Activated naive CD8-positive, alpha-beta T cell treated with anti-CD3 and anti-CD28 coated beads for 36 hours (primary cell): ENCODE results near the gene NIPA2. TPM values are rescaled to one million over a fixed set of nuclear protein-coding genes. Genes with fewer than 3 reads are reported as not detected.
A peak's percentile ranks its signal among the peaks of the same experiment; 100 is the strongest.

Experiments
- DNase-seq: peaks from one replicate; pipeline ENCODE4 v3.0.0; 2021
- H3K27ac Mint-ChIP-seq: one replicate; pipeline ENCODE4 v1.8.0; 2022; ENCODE audit warnings: mild to moderate bottlenecking, moderate library complexity, mixed read lengths
- H3K27me3 Mint-ChIP-seq: one replicate; pipeline ENCODE4 v1.8.0; 2022; ENCODE audit warnings: mild to moderate bottlenecking, mixed read lengths
- H3K36me3 Mint-ChIP-seq: one replicate; pipeline ENCODE4 v1.8.0; 2021; ENCODE audit warnings: mild to moderate bottlenecking, mixed read lengths
- H3K4me1 Mint-ChIP-seq: one replicate; pipeline ENCODE4 v1.8.0; 2021; ENCODE audit warnings: mixed read lengths
- H3K4me3 Mint-ChIP-seq: one replicate; pipeline ENCODE4 v1.8.0; 2022; ENCODE audit warnings: mild to moderate bottlenecking, moderate library complexity, mixed read lengths
- H3K9me3 Mint-ChIP-seq: one replicate; pipeline ENCODE4 v1.8.0; 2022; ENCODE audit warnings: mixed read lengths
- total RNA-seq, 2 experiments: library from RNA; stranded (reverse); gene quantifications; one replicate each; pipeline ENCODE4 v1.2.3, GENCODE V29; 2021

NIPA2 gene
- total RNA-seq, 2 experiments from 2014 or later: 96.7 to 97.8 TPM

DNA sequence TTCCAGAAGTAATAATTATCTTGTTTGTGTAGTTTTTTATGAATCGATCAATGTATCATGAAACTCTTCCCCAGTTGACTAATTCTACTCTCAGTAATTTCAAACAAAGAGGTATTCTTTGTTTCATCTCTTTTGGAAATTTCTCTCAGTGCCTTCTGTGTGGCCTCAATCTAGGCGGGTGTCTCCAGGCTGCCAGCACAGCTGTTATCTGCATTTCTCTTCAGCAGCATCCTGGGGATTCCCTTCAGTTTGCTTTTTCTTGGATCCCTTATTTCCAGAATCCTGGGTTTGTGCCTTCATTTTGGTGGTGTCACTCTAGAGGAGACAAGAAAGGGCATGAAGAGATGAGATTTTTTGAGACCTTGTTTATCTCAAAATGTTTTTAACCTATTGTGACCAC is 22.7 kb downstream of the NIPA2 start:
- Mint-ChIP-seq H3K4me1 (peaks cover 4% of the 10 kb centered on the region), H3K27me3 (no peaks in the 10 kb centered on the region), H3K4me3 (no peak overlapping the region), H3K27ac (no peak overlapping the region), H3K9me3 (no peaks in the 10 kb centered on the region), H3K36me3 (peaks cover 54% of the 10 kb centered on the region)
- DNase-seq: no peak

GRCh38 chr15:22863356-22863755 is 24.9 kb downstream of the NIPA2 start:
- H3K4me1 Mint-ChIP-seq: peaks cover 4% of the 10 kb centered on the region
- H3K4me3 Mint-ChIP-seq: no peak overlapping the region
- H3K36me3 Mint-ChIP-seq: peaks cover 50% of the 10 kb centered on the region
- no peak for DNase-seq
- H3K9me3 Mint-ChIP-seq: no peaks in the 10 kb centered on the region
- H3K27ac Mint-ChIP-seq: no peak overlapping the region
- H3K27me3 Mint-ChIP-seq: no peaks in the 10 kb centered on the region

GRCh38 chr15:22866079-22866478 is 27.6 kb downstream of the NIPA2 start:
- DNase-seq: no peak
- no peak overlapping the region for H3K4me3 Mint-ChIP-seq
- peaks cover 47% of the 10 kb centered on the region for H3K36me3 Mint-ChIP-seq
- peaks cover 2% of the 10 kb centered on the region for H3K4me1 Mint-ChIP-seq
- H3K9me3 Mint-ChIP-seq: no peaks in the 10 kb centered on the region
- no peaks in the 10 kb centered on the region for H3K27me3 Mint-ChIP-seq
- no peak overlapping the region for H3K27ac Mint-ChIP-seq

DNA sequence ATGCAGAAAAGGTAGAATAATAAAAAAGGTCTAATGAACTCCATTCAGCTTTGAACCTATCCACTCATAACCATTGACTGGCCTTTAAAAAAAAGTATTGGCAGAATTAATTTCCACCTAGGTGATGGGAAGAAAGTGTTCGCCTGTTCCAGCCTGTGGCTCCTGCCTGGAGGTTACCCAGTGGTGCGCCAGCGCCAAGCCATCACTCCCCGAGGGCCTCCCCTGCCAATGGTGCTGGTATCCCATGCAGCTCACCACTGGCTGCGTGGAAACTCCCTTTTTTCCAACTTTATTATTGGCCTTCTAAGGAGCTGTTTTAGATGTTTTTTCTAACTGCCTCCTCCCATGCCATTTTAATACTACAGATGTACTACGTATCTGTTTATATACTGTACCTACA is 29.4 kb downstream of the NIPA2 start:
- no peak overlapping the region for H3K4me3 Mint-ChIP-seq
- peak overlapping the region; percentile 12 for H3K27ac Mint-ChIP-seq
- H3K27me3 Mint-ChIP-seq: no peaks in the 10 kb centered on the region
- no peaks in the 10 kb centered on the region for H3K4me1 Mint-ChIP-seq
- peaks cover 41% of the 10 kb centered on the region for H3K36me3 Mint-ChIP-seq
- H3K9me3 Mint-ChIP-seq: no peaks in the 10 kb centered on the region
- DNase-seq: no peak

DNA sequence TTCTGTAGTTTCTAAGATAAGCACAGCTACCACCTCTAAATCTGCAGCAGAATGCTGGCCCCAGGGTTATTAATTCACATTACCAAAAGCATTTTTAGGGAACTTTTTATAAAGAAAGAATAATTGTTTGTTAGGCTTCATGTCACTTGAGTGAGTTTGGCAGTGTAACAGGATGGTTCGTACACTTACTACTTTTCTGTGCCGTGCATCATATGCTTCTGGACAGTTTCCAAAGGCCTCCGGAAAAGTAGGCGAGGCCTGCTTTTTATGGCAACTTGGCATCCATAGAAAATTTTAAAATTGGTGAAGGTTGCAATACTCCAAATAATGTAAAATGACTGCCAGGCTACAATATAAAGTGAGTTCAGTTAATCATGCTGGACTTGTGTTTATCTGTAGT is 30.0 kb downstream of the NIPA2 start:
- Mint-ChIP-seq H3K27ac (no peak overlapping the region), H3K4me3 (no peak overlapping the region), H3K36me3 (peaks cover 40% of the 10 kb centered on the region), H3K9me3 (no peaks in the 10 kb centered on the region), H3K27me3 (no peaks in the 10 kb centered on the region), H3K4me1 (no peaks in the 10 kb centered on the region)
- DNase-seq: no peak

DNA sequence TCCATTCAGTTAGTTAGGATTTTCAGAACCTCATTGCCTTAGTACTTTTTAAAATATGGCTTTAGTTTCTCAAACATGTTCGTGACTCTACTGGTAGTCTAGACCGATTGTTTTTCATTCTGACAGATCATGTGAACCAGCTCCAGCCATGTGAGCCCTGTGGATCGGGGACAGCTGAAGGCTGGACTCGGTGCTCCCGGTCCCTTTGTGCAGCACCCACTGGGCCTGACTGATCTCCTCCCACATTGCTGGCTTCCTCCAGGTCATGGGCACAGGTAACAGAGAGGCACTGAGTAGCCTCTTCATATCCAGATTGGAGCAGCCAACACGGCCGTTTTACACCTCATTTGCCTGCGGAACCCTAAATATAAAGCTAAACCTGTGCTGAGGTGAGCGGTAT is 30.5 kb downstream of the NIPA2 start:
- Mint-ChIP-seq H3K4me1 (no peaks in the 10 kb centered on the region), H3K36me3 (peaks cover 35% of the 10 kb centered on the region), H3K27me3 (no peaks in the 10 kb centered on the region), H3K4me3 (no peak overlapping the region), H3K9me3 (no peaks in the 10 kb centered on the region), H3K27ac (no peak overlapping the region)
- no peak for DNase-seq

DNA sequence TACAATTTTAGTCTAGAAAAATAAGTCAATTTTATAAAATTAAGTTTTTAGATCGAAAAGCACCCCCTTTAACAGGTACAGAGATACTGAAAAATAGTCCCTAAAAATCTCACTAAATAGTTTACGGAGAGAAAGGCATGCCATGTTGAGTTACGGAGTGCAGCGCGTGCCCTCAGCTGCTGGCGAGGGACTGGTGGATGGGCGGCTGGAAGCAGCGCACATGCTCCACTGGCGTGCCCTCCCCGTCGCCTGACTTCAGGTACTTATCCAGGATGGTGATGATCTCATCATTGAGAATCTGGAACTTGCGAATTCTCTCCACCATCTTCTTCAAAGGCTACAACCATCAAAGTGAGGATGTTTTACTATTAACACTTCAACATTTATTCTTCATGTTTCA is 31.4 kb downstream of the NIPA2 start:
- Mint-ChIP-seq H3K27me3 (no peaks in the 10 kb centered on the region), H3K27ac (no peak overlapping the region), H3K4me1 (no peaks in the 10 kb centered on the region), H3K9me3 (no peaks in the 10 kb centered on the region), H3K36me3 (peaks cover 30% of the 10 kb centered on the region), H3K4me3 (no peak overlapping the region)
- no peak for DNase-seq

DNA sequence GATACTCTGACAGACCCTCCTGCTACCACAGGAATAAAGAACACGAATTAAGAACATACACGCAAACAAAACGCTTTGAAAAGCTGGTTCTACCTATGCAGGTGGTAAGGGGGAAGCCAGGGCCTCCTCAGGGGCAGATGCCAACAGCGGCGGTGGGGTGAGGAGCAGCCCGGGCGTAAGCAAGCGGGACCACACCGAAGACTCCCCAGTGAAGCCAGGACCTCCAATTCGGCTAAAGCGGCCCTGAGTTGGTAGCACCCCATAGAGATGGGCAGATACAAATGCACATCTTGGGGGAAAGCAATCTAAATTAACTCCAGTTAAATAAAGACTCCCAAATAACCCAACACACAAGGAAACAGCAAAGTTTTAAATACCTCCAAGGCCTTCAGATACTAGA is 32.4 kb downstream of the NIPA2 start:
- Mint-ChIP-seq H3K36me3 (peaks cover 25% of the 10 kb centered on the region), H3K27me3 (no peaks in the 10 kb centered on the region), H3K4me1 (no peaks in the 10 kb centered on the region), H3K4me3 (no peak overlapping the region), H3K27ac (no peak overlapping the region), H3K9me3 (no peaks in the 10 kb centered on the region)
- DNase-seq: no peak

- H3K27ac Mint-ChIP-seq: no peak overlapping the region
- H3K36me3 Mint-ChIP-seq: peaks cover 21% of the 10 kb centered on the region
- no peaks in the 10 kb centered on the region for H3K27me3 Mint-ChIP-seq
- DNase-seq: no peak
- no peak overlapping the region for H3K4me3 Mint-ChIP-seq
- H3K9me3 Mint-ChIP-seq: no peaks in the 10 kb centered on the region
- no peaks in the 10 kb centered on the region for H3K4me1 Mint-ChIP-seq
These were observed 33.1 kb downstream of the NIPA2 start for GRCh38 chr15:22871481-22872086.

DNA sequence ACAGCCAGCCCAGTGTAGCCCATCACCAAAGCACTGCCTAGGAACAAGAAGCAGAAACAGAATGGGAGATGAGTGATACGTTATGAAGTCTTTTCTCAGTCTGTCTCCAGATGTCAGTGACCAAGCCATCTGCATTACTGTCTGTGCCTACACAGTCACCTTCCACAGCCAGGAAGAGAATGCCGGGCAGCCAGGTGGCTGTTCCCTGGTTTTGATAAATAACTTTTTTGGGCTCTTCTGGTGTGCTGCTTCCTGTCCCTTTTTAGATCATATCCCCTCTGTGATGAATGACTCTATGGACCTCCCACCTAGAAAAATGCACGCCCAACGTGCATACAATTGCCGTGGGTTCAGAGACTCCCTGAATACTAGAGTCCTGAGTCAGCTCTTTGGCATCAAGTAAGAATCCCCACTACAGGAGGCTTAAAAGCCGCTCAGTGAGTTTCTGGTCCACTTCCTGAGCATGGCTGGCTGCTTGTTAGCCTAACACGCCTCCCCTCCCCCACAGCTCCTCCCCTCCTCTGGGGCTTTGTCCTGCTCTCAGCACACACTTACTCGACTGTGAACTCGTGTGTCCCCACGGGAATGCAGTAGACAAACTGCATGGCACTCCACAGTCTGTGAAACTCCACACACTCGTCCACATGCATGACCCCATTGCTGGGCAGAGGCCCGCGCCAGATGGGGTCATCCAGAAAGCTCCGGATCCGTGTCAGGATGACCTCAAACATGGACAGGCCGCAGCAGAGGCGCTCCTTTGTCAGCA is 34.7 kb downstream of the NIPA2 start:
- Mint-ChIP-seq H3K9me3 (no peaks in the 10 kb centered on the region), H3K36me3 (peaks cover 21% of the 10 kb centered on the region), H3K27me3 (no peaks in the 10 kb centered on the region), H3K4me1 (no peaks in the 10 kb centered on the region), H3K4me3 (no peak overlapping the region), H3K27ac (no peak overlapping the region)
- no peak for DNase-seq

- peaks cover 21% of the 10 kb centered on the region for H3K36me3 Mint-ChIP-seq
These were observed 35.4 kb downstream of the NIPA2 start for GRCh38 chr15:22873841-22874240.

DNA sequence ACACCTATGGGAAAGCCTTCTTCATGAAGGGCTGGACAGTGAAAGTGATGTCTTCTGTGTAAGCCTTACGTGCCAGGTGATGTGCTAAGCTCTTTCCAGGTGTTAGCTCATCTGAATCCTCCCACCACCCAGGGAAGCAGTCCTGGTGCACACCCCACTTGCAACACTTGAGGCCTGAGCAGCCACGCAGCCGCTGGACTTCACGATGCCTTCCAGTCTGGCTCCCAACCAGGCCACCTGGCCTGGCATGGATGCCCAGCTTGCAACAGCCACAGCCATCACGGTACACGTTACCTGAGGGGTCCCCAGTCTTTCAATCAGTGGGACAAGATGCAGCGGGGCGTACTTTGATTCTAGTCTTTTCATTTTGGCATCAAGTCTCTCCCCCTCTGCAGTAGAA is 35.8 kb downstream of the NIPA2 start:
- no peaks in the 10 kb centered on the region for H3K4me1 Mint-ChIP-seq
- no peaks in the 10 kb centered on the region for H3K27me3 Mint-ChIP-seq
- no peak for DNase-seq
- H3K27ac Mint-ChIP-seq: no peak overlapping the region
- peaks cover 16% of the 10 kb centered on the region for H3K36me3 Mint-ChIP-seq
- no peak overlapping the region for H3K4me3 Mint-ChIP-seq
- H3K9me3 Mint-ChIP-seq: no peaks in the 10 kb centered on the region

More at GRCh38 chr15:22873841-22874240, 35.4 kb downstream of the NIPA2 start:
- no peak for DNase-seq
- Mint-ChIP-seq H3K4me1 (no peaks in the 10 kb centered on the region), H3K27ac (no peak overlapping the region), H3K9me3 (no peaks in the 10 kb centered on the region), H3K4me3 (no peak overlapping the region), H3K27me3 (no peaks in the 10 kb centered on the region)

- no peaks in the 10 kb centered on the region for H3K9me3 Mint-ChIP-seq
- no peaks in the 10 kb centered on the region for H3K27me3 Mint-ChIP-seq
- H3K4me1 Mint-ChIP-seq: no peaks in the 10 kb centered on the region
- no peak overlapping the region for H3K27ac Mint-ChIP-seq
- H3K4me3 Mint-ChIP-seq: no peak overlapping the region
- DNase-seq: no peak
- peaks cover 15% of the 10 kb centered on the region for H3K36me3 Mint-ChIP-seq
These were observed 36.5 kb downstream of the NIPA2 start for GRCh38 chr15:22874966-22875365.

DNA sequence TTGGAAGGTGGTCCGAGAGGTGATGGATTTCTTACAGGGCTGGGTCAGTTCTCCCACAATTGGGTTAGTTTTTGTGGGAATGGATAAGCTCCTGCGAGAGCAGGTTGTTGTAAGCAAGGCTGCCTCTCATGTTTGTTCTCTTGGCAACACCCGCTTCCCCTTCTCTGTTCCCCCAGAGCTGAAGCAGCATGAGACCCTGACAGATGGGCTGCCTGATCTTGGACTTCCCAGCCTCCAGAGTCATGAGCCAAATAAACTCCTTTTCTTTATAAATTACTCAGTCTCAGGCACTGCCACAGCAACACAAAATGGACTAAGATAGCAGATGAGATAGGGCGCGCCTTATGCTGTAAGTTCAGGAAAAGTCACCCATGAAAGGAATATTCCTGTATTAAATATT is 38.7 kb downstream of the NIPA2 start:
- Mint-ChIP-seq H3K27me3 (no peaks in the 10 kb centered on the region), H3K4me1 (no peaks in the 10 kb centered on the region), H3K36me3 (peaks cover 6% of the 10 kb centered on the region), H3K9me3 (no peaks in the 10 kb centered on the region), H3K27ac (no peak overlapping the region), H3K4me3 (no peak overlapping the region)
- no peak for DNase-seq

DNA sequence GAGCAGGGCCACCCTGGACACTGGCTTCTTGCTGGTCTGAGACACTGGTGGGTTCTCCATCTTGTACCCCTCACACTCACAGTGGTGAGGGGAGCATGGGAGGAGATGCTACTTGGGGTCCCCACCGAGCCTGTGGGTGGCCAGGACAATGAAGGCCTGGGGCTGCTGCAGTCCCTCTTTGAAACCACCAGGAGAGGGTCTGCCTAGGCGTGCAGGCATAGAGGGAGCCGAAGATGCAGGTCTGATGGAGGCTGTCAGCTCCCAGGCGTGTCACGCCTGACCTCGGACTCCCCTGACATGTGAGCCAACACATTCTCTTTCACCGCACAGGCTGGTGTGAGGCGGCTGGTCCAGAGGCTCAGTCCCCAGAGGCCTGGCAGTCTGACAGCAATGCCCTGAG is 39.1 kb downstream of the NIPA2 start:
- no peak overlapping the region for H3K4me3 Mint-ChIP-seq
- peaks cover 6% of the 10 kb centered on the region for H3K36me3 Mint-ChIP-seq
- H3K4me1 Mint-ChIP-seq: no peaks in the 10 kb centered on the region

DNA sequence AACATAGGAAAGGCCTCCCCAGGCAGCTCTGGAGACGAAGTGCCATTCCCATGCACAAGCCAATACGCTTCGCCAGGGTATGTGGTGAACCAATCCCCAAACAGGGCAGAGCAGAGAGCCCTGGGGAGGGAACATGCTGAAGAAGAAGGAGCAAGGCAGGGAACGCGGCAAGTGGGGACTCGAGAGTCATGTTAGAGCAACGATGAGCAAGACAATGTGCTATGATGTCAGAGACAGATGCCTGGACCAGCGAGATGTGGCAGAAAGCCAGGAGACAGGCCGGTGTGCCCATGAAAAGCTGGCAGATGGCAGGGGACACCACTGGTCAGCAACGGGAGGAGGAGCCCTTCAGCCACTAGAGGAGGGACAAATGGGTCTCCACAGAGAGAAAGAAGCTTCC is 39.6 kb downstream of the NIPA2 start:
- DNase-seq: no peak
- H3K9me3 Mint-ChIP-seq: no peaks in the 10 kb centered on the region
- no peak overlapping the region for H3K4me3 Mint-ChIP-seq
- H3K27me3 Mint-ChIP-seq: no peaks in the 10 kb centered on the region
- H3K36me3 Mint-ChIP-seq: peaks cover 6% of the 10 kb centered on the region
- no peak overlapping the region for H3K27ac Mint-ChIP-seq
- H3K4me1 Mint-ChIP-seq: no peaks in the 10 kb centered on the region

More for the DNA sequence above, 39.1 kb downstream of the NIPA2 start:
- H3K27ac Mint-ChIP-seq: no peak overlapping the region
- no peaks in the 10 kb centered on the region for H3K9me3 Mint-ChIP-seq
- no peaks in the 10 kb centered on the region for H3K27me3 Mint-ChIP-seq
- DNase-seq: no peak
